ENCODE measurements around the gene SPPL2A. TPM values are rescaled to one million over a fixed set of nuclear protein-coding genes. Genes with fewer than 3 reads are reported as not detected.

Gene SPPL2A
- polyA plus RNA-seq, 1 donor (not counting 4 experiments of a cell fraction or from before 2014, with no cell fraction given) = 59.4 TPM

GRCh38 chr15:50791486-50791885 is 26.0 kb upstream of the SPPL2A start:
- no peak for DNase-seq (ENCODE audit: low read depth, low spot score)

GRCh38 chr15:50790778-50791453 is 25.4 kb upstream of the SPPL2A start:
- no peaks in the 10 kb centered on the region for H4K20me1 ChIP-seq (ENCODE audit: control insufficient read depth, extremely low read depth, insufficient read depth, low read length)
- no peaks in the 10 kb centered on the region for H3K4me1 ChIP-seq (ENCODE audit: control insufficient read depth, extremely low read depth, insufficient read depth, low read length)
- no peak overlapping the region for H3K4me2 ChIP-seq (ENCODE audit: control insufficient read depth, extremely low read depth, insufficient read depth, low read depth, low read length)
- no peaks in the 10 kb centered on the region for H3K9me1 ChIP-seq (ENCODE audit: control insufficient read depth, extremely low read depth, insufficient read depth, low read length)
- no peak overlapping the region for H3K4me3 ChIP-seq (ENCODE audit: control insufficient read depth in 2 of 3, extremely low read depth in 1 of 3, insufficient read depth in 2 of 3, low read depth in 1 of 3, low read length in 3 of 3)
- no peaks in the 10 kb centered on the region for H3K27me3 ChIP-seq (ENCODE audit: control insufficient read depth, extremely low read depth, insufficient read depth, low read length)
- dilution Hi-C loops (cut with MboI; ENCODE audit: extremely low pct_ligation_motif_present, low sequenced_read_pairs) = no loop called here
- H3K79me2 ChIP-seq (ENCODE audit: control insufficient read depth, insufficient read depth, low read length) = no peaks in the 10 kb centered on the region
- no peaks in the 10 kb centered on the region for H3K36me3 ChIP-seq (ENCODE audit: control insufficient read depth in 2 of 2, extremely low read depth in 1 of 2, insufficient read depth in 2 of 2, low read length in 2 of 2)
- H3K9ac ChIP-seq (ENCODE audit: control insufficient read depth, extremely low read depth, insufficient read depth, low read length) = no peak overlapping the region
- TF ChIP-seq EZH2 (IDR thresholded peaks at IDR 0.05; ENCODE audit: low read length) = no peak
- TF ChIP-seq, protein P1, sequence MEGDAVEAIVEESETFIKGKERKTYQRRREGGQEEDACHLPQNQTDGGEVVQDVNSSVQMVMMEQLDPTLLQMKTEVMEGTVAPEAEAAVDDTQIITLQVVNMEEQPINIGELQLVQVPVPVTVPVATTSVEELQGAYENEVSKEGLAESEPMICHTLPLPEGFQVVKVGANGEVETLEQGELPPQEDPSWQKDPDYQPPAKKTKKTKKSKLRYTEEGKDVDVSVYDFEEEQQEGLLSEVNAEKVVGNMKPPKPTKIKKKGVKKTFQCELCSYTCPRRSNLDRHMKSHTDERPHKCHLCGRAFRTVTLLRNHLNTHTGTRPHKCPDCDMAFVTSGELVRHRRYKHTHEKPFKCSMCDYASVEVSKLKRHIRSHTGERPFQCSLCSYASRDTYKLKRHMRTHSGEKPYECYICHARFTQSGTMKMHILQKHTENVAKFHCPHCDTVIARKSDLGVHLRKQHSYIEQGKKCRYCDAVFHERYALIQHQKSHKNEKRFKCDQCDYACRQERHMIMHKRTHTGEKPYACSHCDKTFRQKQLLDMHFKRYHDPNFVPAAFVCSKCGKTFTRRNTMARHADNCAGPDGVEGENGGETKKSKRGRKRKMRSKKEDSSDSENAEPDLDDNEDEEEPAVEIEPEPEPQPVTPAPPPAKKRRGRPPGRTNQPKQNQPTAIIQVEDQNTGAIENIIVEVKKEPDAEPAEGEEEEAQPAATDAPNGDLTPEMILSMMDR (optimal IDR thresholded peaks at IDR 0.05 in 1 of 3, IDR thresholded peaks at IDR 0.05 in 1 of 3, conservative IDR thresholded peaks at IDR 0.05 in 1 of 3; ENCODE audit: extremely low read depth in 1 of 3, insufficient read depth in 2 of 3, low read length in 3 of 3) = no peak
- H2AFZ ChIP-seq (ENCODE audit: control insufficient read depth, low read length) = no peak overlapping the region
- no peaks in the 10 kb centered on the region for H3K9me3 ChIP-seq (ENCODE audit: control insufficient read depth, low read depth, low read length)
- FAIRE-seq (no peak), DNase-seq (ENCODE audit: low read depth, low spot score) (no peak)
- no peak overlapping the region for H3K27ac ChIP-seq (ENCODE audit: control insufficient read depth, insufficient read depth, low read length)

More at GRCh38 chr15:50791486-50791885, 26.0 kb upstream of the SPPL2A start:
- TF ChIP-seq, protein P1 (optimal IDR thresholded peaks at IDR 0.05 in 1 of 3, IDR thresholded peaks at IDR 0.05 in 1 of 3, conservative IDR thresholded peaks at IDR 0.05 in 1 of 3; ENCODE audit: extremely low read depth in 1 of 3, insufficient read depth in 2 of 3, low read length in 3 of 3) = no peak
- no peak overlapping the region for H3K4me3 ChIP-seq (ENCODE audit: control insufficient read depth in 2 of 3, extremely low read depth in 1 of 3, insufficient read depth in 2 of 3, low read depth in 1 of 3, low read length in 3 of 3)
- no peak for FAIRE-seq
- no peaks in the 10 kb centered on the region for H3K9me1 ChIP-seq (ENCODE audit: control insufficient read depth, extremely low read depth, insufficient read depth, low read length)
- H3K4me2 ChIP-seq (ENCODE audit: control insufficient read depth, extremely low read depth, insufficient read depth, low read depth, low read length) = no peak overlapping the region
- no peaks in the 10 kb centered on the region for H3K79me2 ChIP-seq (ENCODE audit: control insufficient read depth, insufficient read depth, low read length)
- no peaks in the 10 kb centered on the region for H3K4me1 ChIP-seq (ENCODE audit: control insufficient read depth, extremely low read depth, insufficient read depth, low read length)
- dilution Hi-C loops (cut with MboI; ENCODE audit: extremely low pct_ligation_motif_present, low sequenced_read_pairs) = no loop called here
- H3K9me3 ChIP-seq (ENCODE audit: control insufficient read depth, low read depth, low read length) = no peaks in the 10 kb centered on the region
- no peak overlapping the region for H3K9ac ChIP-seq (ENCODE audit: control insufficient read depth, extremely low read depth, insufficient read depth, low read length)
- no peak overlapping the region for H3K27ac ChIP-seq (ENCODE audit: control insufficient read depth, insufficient read depth, low read length)
- H3K27me3 ChIP-seq (ENCODE audit: control insufficient read depth, extremely low read depth, insufficient read depth, low read length) = no peaks in the 10 kb centered on the region
- H3K36me3 ChIP-seq (ENCODE audit: control insufficient read depth in 2 of 2, extremely low read depth in 1 of 2, insufficient read depth in 2 of 2, low read length in 2 of 2) = no peaks in the 10 kb centered on the region
- no peak overlapping the region for H2AFZ ChIP-seq (ENCODE audit: control insufficient read depth, low read length)
- no peaks in the 10 kb centered on the region for H4K20me1 ChIP-seq (ENCODE audit: control insufficient read depth, extremely low read depth, insufficient read depth, low read length)

Data from keratinocyte (primary cell).